Activated CD4-positive, alpha-beta T cell treated with anti-CD3 and anti-CD28 coated beads, Interleukin-2, amount 50 U/mL, for 1 hour (primary cell): ENCODE measurements around the gene DBP.
A peak's percentile ranks its signal among the peaks of the same experiment; 100 is the strongest.
"Not testable (repeated sequence)": the region's sequence is repeated elsewhere in the genome, so short reads cannot be mapped to it uniquely, and the experiment has no call there.

Source experiments
- DNase-seq: peaks from one replicate; pipeline ENCODE4 v3.0.0-alpha.2; 2020

Gene DBP

GRCh38 chr19:48639483-48640375 lies 2.5 kb upstream of the DBP start:
- no peak for DNase-seq

- no peak for DNase-seq
Measured at GRCh38 chr19:48638831-48639381, 1.7 kb upstream of the DBP start.

GRCh38 chr19:48637948-48638830 lies 1.0 kb upstream of the DBP start:
- DNase-seq, result peak; percentile 80

GRCh38 chr19:48637449-48637947 lies 319 bp upstream of the DBP start:
- DNase-seq, result peak; percentile 100

GRCh38 chr19:48635966-48636858 lies 967 bp downstream of the DBP start:
- DNase-seq, result peak; percentile 29

GRCh38 chr19:48635263-48635965 lies 1.8 kb downstream of the DBP start:
- DNase-seq, result peak; percentile 71

- peak; percentile 89 for DNase-seq
Measured at GRCh38 chr19:48634424-48635262, 2.5 kb downstream of the DBP start.

- DNase-seq, result no peak
Measured at GRCh38 chr19:48634036-48634342, 3.2 kb downstream of the DBP start.

- DNase-seq, result no peak
Measured at GRCh38 chr19:48633148-48634035, 3.8 kb downstream of the DBP start.

- DNase-seq, result no peak
Measured at GRCh38 chr19:48632692-48633147, 4.5 kb downstream of the DBP start.

- not testable (repeated sequence) for DNase-seq
Measured at GRCh38 chr19:48632286-48632685, 4.9 kb downstream of the DBP start.

- no peak for DNase-seq
Measured at GRCh38 chr19:48631225-48631624, 6.0 kb downstream of the DBP start.

GRCh38 chr19:48630296-48631063 lies 6.7 kb downstream of the DBP start:
- no peak for DNase-seq

GRCh38 chr19:48629599-48630295 lies 7.4 kb downstream of the DBP start:
- DNase-seq, result no peak

- DNase-seq, result no peak
Measured at GRCh38 chr19:48629297-48629598, 7.9 kb downstream of the DBP start.

GRCh38 chr19:48628486-48629296 lies 8.5 kb downstream of the DBP start:
- DNase-seq, result no peak

GRCh38 chr19:48627865-48628314 lies 9.3 kb downstream of the DBP start:
- no peak for DNase-seq
